Measurements from ENCODE around the gene TREH. TPM values are rescaled to one million over a fixed set of nuclear protein-coding genes. Genes with fewer than 3 reads are reported as not detected.

The TREH gene
- total and polyA plus RNA-seq, 2 of the 8 experiments (the other 6 are each of a cell fraction or from before 2014, with no cell fraction given), result 0.03 TPM; not detected in 1

- Histone ChIP-seq H3K27ac (ENCODE audit: low read depth, low read length) (no peak overlapping the region), H3K14ac (ENCODE audit: insufficient read length) (no peak overlapping the region), H4K20me1 (replicated peaks in 1 of 2; ENCODE audit: control insufficient read depth in 1 of 2, insufficient read depth in 2 of 2, low read length in 2 of 2) (peaks cover 2 to 9% of the 10 kb centered on the region in 2 experiments), H3K4me1 (replicated peaks in 1 of 4; ENCODE audit: control insufficient read depth in 3 of 4, insufficient read depth in 4 of 4, low read length in 3 of 4) (peaks cover 8 to 12% (median 12%) of the 10 kb centered on the region in 4 experiments), H3K27me3 (replicated peaks in 1 of 4; ENCODE audit: control insufficient read depth in 3 of 4, extremely low read depth in 1 of 4, insufficient read depth in 3 of 4, low read length in 3 of 4) (no peaks in the 10 kb centered on the region), H2AFZ (ENCODE audit: low read length) (no peak overlapping the region), H4K8ac (ENCODE audit: extremely low read depth, insufficient read depth, low read length) (no peak overlapping the region), H3K4ac (replicated peaks; ENCODE audit: insufficient read length, low read depth, low read length) (no peak overlapping the region), H3K36me3 (ENCODE audit: control insufficient read depth in 2 of 4, insufficient read depth in 4 of 4, low read length in 3 of 4) (peaks cover 10 to 66% (median 34%) of the 10 kb centered on the region in 4 experiments), H2BK120ac (replicated peaks; ENCODE audit: low read depth, low read length) (no peak overlapping the region), H3K18ac (ENCODE audit: extremely low read depth, low read length) (no peak overlapping the region), H3K56ac (replicated peaks; ENCODE audit: insufficient read length, low read depth, low read length) (no peak overlapping the region), H2BK20ac (ENCODE audit: low read length) (no peak overlapping the region), H4K91ac (replicated peaks; ENCODE audit: insufficient read length, low read length) (no peak overlapping the region), H2BK15ac (ENCODE audit: low read length) (no peak overlapping the region), H3K4me3 (ENCODE audit: extremely low read depth in 1 of 4, insufficient read depth in 2 of 4, low read depth in 3 of 4, low read length in 4 of 4) (no peak overlapping the region), H3K79me2 (ENCODE audit: control insufficient read depth in 1 of 2, insufficient read depth in 2 of 2, low read length in 2 of 2) (no peaks in the 10 kb centered on the region), H3K4me2 (ENCODE audit: insufficient read depth in 1 of 2, low read depth in 2 of 2, low read length in 2 of 2) (no peak overlapping the region), H3K23me2 (ENCODE audit: low read depth, low read length) (peaks cover 4% of the 10 kb centered on the region; the same call in 1 of the 2 replicates), H3K9me3 (ENCODE audit: insufficient read depth in 2 of 2, low read depth in 1 of 2, low read length in 1 of 2) (no peaks in the 10 kb centered on the region), H2BK12ac (ENCODE audit: low read depth, low read length) (no peak overlapping the region), H3K79me1 (ENCODE audit: low read depth, low read length) (peaks cover 4% of the 10 kb centered on the region; the same call in 1 of the 2 replicates), H3K9ac (replicated peaks in 1 of 4; ENCODE audit: extremely low read depth in 1 of 4, low read depth in 3 of 4, low read length in 3 of 4) (no peak overlapping the region), H2AK5ac (ENCODE audit: low read depth, low read length) (no peak overlapping the region), H3K23ac (ENCODE audit: insufficient read length) (no peak overlapping the region), H2BK5ac (ENCODE audit: low read depth, low read length) (no peak overlapping the region), H4K5ac (ENCODE audit: insufficient read length, low read depth, low read length) (no peak overlapping the region)
- 97% methylated on average over 4 of the region's 4 CpGs; no CpG with 5 or more reads in 1 of the 2 experiments for WGBS, 2 experiments (ENCODE audit: extremely low coverage in 1 of 2, insufficient coverage in 1 of 2, insufficient read length in 1 of 2, insufficient replicate concordance in 2 of 2, low coverage in 1 of 2, low lambda C conversion rate in 2 of 2, missing lambda C conversion rate in 1 of 2)
- TF ChIP-seq RXRA (IDR thresholded peaks at IDR 0.05; ENCODE audit: insufficient read depth, low read depth, low read length) (no peak), NANOG (IDR thresholded peaks at IDR 0.05; ENCODE audit: insufficient read depth, low read depth, low read length, poor library complexity, severe bottlenecking) (no peak), RBBP5 (IDR thresholded peaks at IDR 0.05; ENCODE audit: borderline replicate concordance, low read depth, low read length) (no peak), GTF2F1 (IDR thresholded peaks at IDR 0.05; ENCODE audit: borderline replicate concordance, low read depth, low read length) (no peak), BACH1 (IDR thresholded peaks at IDR 0.05; ENCODE audit: low read length) (no peak), RNF2 (IDR thresholded peaks at IDR 0.05; ENCODE audit: borderline replicate concordance, low read depth, low read length, missing control alignments, poor library complexity, severe bottlenecking) (no peak), CBX5 (IDR thresholded peaks at IDR 0.05; ENCODE audit: low read depth, low read length) (no peak), SP2 (IDR thresholded peaks at IDR 0.05; ENCODE audit: low read length) (no peak), HDAC6 (IDR thresholded peaks at IDR 0.05; ENCODE audit: low read depth, low read length) (no peak), SUZ12 (IDR thresholded peaks at IDR 0.05; ENCODE audit: low read length) (no peak), TEAD4 (IDR thresholded peaks at IDR 0.05; ENCODE audit: low read depth, low read length) (no peak), FOSL1 (IDR thresholded peaks at IDR 0.05; ENCODE audit: insufficient read depth, low read depth, low read length) (no peak)
- DNase-seq (ENCODE audit: low read depth in 1 of 2, low spot score in 2 of 2), result no peak
- no peak for FAIRE-seq
- ChIA-PET POLR2A (ENCODE audit: partially characterized antibody) (interaction anchor here (1.1 to 25.8 kb wide), 3 partner anchors 8 to 25 kb away, joined by 3 to 574 read pairs (median 271); partner anchors contain the start of gene PHLDB1), CTCF (ENCODE audit: partially characterized antibody) (interaction anchor here (0.5 to 19.1 kb wide), 12 partner anchors 8 to 287 kb away, joined by 3 to 435 read pairs (median 4); partner anchors contain the start of gene PHLDB1)
These were observed 39.6 kb downstream of the TREH start for GRCh38 chr11:118639899-118640298.
